Neutrophil (primary cell): ENCODE measurements around the gene OLIG2.

Source experiments
- H3K27ac ChIP-seq: fragments of 200-600 bp; sonication (generic); 2 replicates; pipeline ENCODE4 v1.5.1; 2016; ENCODE audit warnings: mild to moderate bottlenecking, moderate library complexity
- H3K27me3 ChIP-seq: fragments of 200-600 bp; sonication (generic); 2 replicates; pipeline ENCODE4 v1.6.0; 2016; ENCODE audit warnings: mild to moderate bottlenecking
- H3K36me3 ChIP-seq: fragments of 200-600 bp; sonication (generic); 2 replicates; pipeline ENCODE4 v1.5.1; 2017
- H3K4me1 ChIP-seq, 2 experiments: fragments of 200-600 bp in 1 of 2; sonication (generic) in 1 of 2; 1 replicate in 1 of 2; 2 replicates in 1 of 2; pipeline versions ENCODE4 v1.5.1 to v1.6.1; 2013 to 2016; ENCODE audit warnings: low read depth in 1 of 2, low read length in 1 of 2, mild to moderate bottlenecking in 1 of 2, moderate library complexity in 1 of 2; ENCODE audit not compliant: control insufficient read depth in 1 of 2, insufficient read depth in 1 of 2
- H3K4me3 ChIP-seq, 2 experiments: fragments of 200-600 bp in 1 of 2; sonication (generic) in 1 of 2; 1 replicate in 1 of 2; 2 replicates in 1 of 2; pipeline ENCODE4 v1.5.1; 2013 to 2016; ENCODE audit warnings: low read depth in 1 of 2, low read length in 1 of 2, mild to moderate bottlenecking in 1 of 2, moderate library complexity in 1 of 2
- H3K9me3 ChIP-seq: fragments of 200-600 bp; sonication (generic); 2 replicates; pipeline ENCODE4 v1.5.1; 2016
- TF ChIP-seq, protein P1 (sequence below): fragments of 200-600 bp; sonication (generic); IDR thresholded peaks from 2 replicates; pipeline ENCODE4 v1.5.1; 2016; ENCODE audit warnings: antibody characterized with exemption

The OLIG2 gene

DNA sequence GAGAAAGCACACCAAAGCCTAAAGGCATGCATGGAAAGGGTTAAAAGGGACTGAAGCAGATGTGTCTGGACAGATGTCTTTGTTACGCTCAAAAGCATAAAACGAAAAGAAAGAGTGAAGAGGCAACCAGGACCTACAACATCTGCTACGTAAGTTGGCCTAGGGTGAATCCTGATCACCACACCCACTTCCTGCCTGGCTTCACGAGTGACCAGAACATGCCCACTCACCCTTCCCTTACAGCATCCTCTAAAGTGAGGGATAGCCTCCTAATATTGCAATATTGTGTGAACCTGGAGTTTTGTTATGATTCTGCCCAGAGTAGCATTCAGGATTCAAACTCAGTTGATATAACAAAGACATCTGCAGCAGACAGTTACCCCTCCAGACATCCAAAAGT, 10.6 kb upstream of the OLIG2 start:
- TF ChIP-seq, protein P1, sequence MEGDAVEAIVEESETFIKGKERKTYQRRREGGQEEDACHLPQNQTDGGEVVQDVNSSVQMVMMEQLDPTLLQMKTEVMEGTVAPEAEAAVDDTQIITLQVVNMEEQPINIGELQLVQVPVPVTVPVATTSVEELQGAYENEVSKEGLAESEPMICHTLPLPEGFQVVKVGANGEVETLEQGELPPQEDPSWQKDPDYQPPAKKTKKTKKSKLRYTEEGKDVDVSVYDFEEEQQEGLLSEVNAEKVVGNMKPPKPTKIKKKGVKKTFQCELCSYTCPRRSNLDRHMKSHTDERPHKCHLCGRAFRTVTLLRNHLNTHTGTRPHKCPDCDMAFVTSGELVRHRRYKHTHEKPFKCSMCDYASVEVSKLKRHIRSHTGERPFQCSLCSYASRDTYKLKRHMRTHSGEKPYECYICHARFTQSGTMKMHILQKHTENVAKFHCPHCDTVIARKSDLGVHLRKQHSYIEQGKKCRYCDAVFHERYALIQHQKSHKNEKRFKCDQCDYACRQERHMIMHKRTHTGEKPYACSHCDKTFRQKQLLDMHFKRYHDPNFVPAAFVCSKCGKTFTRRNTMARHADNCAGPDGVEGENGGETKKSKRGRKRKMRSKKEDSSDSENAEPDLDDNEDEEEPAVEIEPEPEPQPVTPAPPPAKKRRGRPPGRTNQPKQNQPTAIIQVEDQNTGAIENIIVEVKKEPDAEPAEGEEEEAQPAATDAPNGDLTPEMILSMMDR = no peak
- Histone ChIP-seq H3K4me3 (no peak overlapping the region), H3K27ac (no peak overlapping the region), H3K36me3 (no peaks in the 10 kb centered on the region), H3K27me3 (peaks cover 62% of the 10 kb centered on the region), H3K4me1 (peaks cover 39 to 44% of the 10 kb centered on the region in 2 experiments), H3K9me3 (no peaks in the 10 kb centered on the region)

DNA sequence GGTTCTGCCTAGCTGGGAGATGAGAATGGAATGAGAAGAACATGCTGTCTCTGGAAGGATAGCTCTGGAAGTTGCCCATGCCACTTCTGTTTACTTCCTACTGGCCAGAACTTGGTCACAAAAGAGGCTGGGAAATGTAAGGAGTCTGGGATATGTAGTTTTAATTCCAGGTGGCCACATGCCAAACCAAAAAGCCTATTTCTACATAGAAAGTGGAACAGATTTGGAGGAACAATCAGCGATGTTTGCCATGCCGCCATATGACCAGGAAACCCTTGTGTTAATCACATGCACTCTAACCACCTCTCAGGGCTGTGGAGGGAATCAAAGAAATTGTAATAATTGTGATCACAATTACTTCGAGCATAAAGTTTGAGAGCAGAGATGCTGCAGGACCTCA, 10.0 kb upstream of the OLIG2 start:
- Histone ChIP-seq H3K9me3 (no peaks in the 10 kb centered on the region), H3K36me3 (no peaks in the 10 kb centered on the region), H3K27me3 (peaks cover 68% of the 10 kb centered on the region), H3K27ac (no peak overlapping the region), H3K4me3 (no peak overlapping the region), H3K4me1 (peaks cover 40 to 46% of the 10 kb centered on the region in 2 experiments)
- TF ChIP-seq, protein P1 = no peak

DNA sequence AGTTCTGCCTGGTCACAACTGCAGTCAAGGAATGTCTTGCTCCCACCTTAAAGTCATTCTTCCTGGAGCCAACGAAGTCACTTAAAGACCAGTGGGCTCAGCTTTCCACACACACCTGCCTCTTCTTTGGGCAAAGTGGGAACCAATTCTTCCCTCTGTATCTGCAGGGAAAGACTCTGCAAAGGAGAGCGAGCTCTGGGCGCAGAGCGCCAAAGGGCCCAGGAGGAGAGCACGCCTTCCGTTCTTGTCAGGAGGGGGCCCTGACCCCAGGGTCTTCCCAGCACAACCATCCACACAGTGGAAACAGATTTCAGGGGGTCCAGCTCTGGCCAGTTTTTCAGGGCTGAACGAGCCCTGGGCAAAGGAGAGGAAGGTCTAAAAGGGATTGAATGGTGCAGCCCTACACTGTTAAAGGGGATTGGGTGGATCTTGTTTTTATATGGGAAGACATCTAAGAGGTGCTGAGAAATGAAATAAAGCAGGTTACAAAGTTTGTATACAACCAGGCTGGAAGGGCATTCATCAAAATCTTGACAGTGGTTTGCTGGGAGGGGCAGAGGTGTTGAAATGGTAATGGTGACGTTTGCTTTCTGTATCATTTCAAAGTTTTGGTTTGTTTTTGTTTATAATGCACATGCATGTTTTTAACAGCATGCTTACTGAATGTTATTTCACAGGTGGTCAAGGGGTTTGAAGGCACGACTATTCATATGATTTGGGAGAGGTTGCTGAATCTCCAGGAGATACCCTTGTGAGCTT, 6.8 kb upstream of the OLIG2 start:
- peaks cover 41 to 57% of the 10 kb centered on the region in 2 experiments for H3K4me1 ChIP-seq
- peaks cover 100% of the 10 kb centered on the region for H3K27me3 ChIP-seq
- no peak overlapping the region for H3K27ac ChIP-seq
- H3K4me3 ChIP-seq = peak overlapping the region in 1 of 2 experiments; percentile 66
- H3K36me3 ChIP-seq = no peaks in the 10 kb centered on the region
- TF ChIP-seq, protein P1 = no peak
- no peaks in the 10 kb centered on the region for H3K9me3 ChIP-seq

DNA sequence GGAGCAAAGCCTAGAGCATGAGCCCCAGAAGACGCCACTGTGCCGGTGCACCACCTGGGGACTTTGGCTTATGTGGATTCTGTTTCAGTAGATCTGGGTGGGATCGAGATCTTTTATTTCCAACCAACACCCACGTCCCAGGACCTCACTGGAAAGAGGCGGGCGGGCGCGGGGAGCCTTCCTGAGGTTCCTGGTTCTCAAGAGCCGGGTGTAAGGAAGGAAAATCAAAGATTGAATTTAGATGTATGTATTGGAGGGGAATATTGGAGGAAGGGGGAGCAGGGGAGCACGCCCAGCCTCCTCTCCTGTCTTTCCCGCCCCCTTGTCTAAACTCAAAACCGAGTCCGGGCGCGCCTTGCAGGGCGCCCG, 6.2 kb upstream of the OLIG2 start:
- Histone ChIP-seq H3K27me3 (peaks cover 100% of the 10 kb centered on the region), H3K4me1 (peaks cover 47 to 63% of the 10 kb centered on the region in 2 experiments), H3K4me3 (peak overlapping the region; percentile 38 to 66), H3K36me3 (no peaks in the 10 kb centered on the region), H3K9me3 (no peaks in the 10 kb centered on the region), H3K27ac (no peak overlapping the region)
- TF ChIP-seq, protein P1 = no peak

DNA sequence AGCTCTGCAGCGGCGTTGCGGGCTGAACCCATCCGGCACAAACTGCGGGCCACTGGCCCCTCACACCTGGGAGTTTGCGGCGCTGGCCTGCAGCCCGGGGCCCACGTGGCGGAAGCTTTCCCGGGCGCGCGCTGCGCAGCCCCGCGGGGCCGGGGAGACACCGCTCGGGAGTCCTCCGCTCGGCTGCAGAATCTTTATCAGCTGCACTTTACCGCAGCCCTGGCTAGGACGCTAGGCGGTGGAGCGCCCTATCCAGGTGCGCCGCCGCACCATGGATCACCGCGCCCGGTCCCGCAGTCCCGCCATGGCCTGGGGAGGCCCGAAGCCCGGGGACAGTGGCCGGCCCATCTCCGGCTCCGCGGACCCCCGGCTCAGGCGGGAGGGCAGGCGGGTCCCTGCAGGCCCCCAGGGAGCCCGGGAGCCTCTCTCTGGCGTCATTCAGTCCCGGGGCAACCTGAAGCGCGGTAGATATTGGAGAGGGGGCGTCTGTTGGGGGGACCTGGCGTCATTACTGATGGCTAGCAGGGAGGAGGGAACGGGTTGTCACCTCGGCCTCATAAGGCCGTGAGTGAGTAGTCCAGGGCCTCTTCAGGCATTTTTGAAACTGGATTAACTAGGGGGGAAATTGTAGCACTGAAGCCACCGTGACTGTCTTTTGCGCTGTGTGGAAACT, 5.7 kb upstream of the OLIG2 start:
- Histone ChIP-seq H3K27me3 (peaks cover 100% of the 10 kb centered on the region), H3K27ac (no peak overlapping the region), H3K36me3 (no peaks in the 10 kb centered on the region), H3K9me3 (no peaks in the 10 kb centered on the region), H3K4me1 (peaks cover 49 to 65% of the 10 kb centered on the region in 2 experiments), H3K4me3 (peak overlapping the region; percentile 38 to 66)
- TF ChIP-seq, protein P1 = no peak
